GM19023 (cell line): ENCODE data around the gene NEUROG2.
"Not testable (repeated sequence)": the region's sequence is repeated elsewhere in the genome, so short reads cannot be mapped to it uniquely, and the experiment has no call there.

Source experiments
- ATAC-seq: cut with Tn5 transposase; IDR thresholded peaks from one replicate; pipeline ENCODE4 v1.9.1; 2021; ENCODE audit warnings: mild to moderate bottlenecking, moderate library complexity; ENCODE audit not compliant: unreplicated experiment

The NEUROG2 gene

GRCh38 chr4:112492321-112492720 lies 23.7 kb downstream of the NEUROG2 start:
- no peak for ATAC-seq

- not testable (repeated sequence) for ATAC-seq
These were observed 25.2 kb downstream of the NEUROG2 start for GRCh38 chr4:112490808-112491207.

- ATAC-seq: no peak
These were observed 30.1 kb downstream of the NEUROG2 start for GRCh38 chr4:112485930-112486329.

- ATAC-seq: no peak
These were observed 42.0 kb downstream of the NEUROG2 start for GRCh38 chr4:112473985-112474384.

- ATAC-seq: no peak
These were observed 43.7 kb downstream of the NEUROG2 start for GRCh38 chr4:112472318-112472717.
